Measurements from ENCODE around the gene ABCA6. TPM values are rescaled to one million over a fixed set of nuclear protein-coding genes. Genes with fewer than 3 reads are reported as not detected.

ABCA6 gene
- total and polyA plus RNA-seq, 9 of the 15 experiments (the other 6 are each of a cell fraction or from before 2014, with no cell fraction given), result 0.06 to 0.73 (median 0.15) TPM

GRCh38 chr17:69103557-69104233, 38.0 kb downstream of the ABCA6 start (continued):
- TF ChIP-seq RREB1 (CRISPR knock-in tag; IDR thresholded peaks at IDR 0.05) (no peak), LARP7 (IDR thresholded peaks at IDR 0.05) (no peak), RUNX1 (IDR thresholded peaks at IDR 0.05; ENCODE audit: low read depth) (no peak), CREB3L1 (IDR thresholded peaks at IDR 0.05; ENCODE audit: borderline replicate concordance, low read depth) (no peak), EP300 (IDR thresholded peaks at IDR 0.05; ENCODE audit: low read length) (peak; percentile 94), ZNF518B (CRISPR knock-in tag; IDR thresholded peaks at IDR 0.05) (no peak), TEAD2 (tag; IDR thresholded peaks at IDR 0.05) (no peak), NR1H2 (CRISPR knock-in tag; IDR thresholded peaks at IDR 0.05) (no peak), SMC3 (conservative IDR thresholded peaks at IDR 0.05; ENCODE audit: insufficient read depth, low read depth, low read length) (no peak), KDM4B (IDR thresholded peaks at IDR 0.05; ENCODE audit: borderline replicate concordance in 2 of 2, low read depth in 1 of 2) (no peak), SRSF3 (IDR thresholded peaks at IDR 0.05; ENCODE audit: insufficient read depth, low read length) (no peak), KLF10 (CRISPR knock-in tag; IDR thresholded peaks at IDR 0.05) (no peak), RBM39 (optimal IDR thresholded peaks at IDR 0.05; ENCODE audit: low read depth, low read length) (no peak), ZNF217 (CRISPR knock-in tag; IDR thresholded peaks at IDR 0.05) (no peak), SMAD4 (CRISPR knock-in tag; conservative IDR thresholded peaks at IDR 0.05) (peak; percentile 47), CBFA2T2 (conservative IDR thresholded peaks at IDR 0.05) (peak; percentile 79), RBM17 (IDR thresholded peaks at IDR 0.05; ENCODE audit: borderline replicate concordance, low read depth, low read length) (no peak), SREBF2 (CRISPR knock-in tag; IDR thresholded peaks at IDR 0.05) (no peak), CCAR2 (IDR thresholded peaks at IDR 0.05; ENCODE audit: low read depth, low read length) (no peak)

Measured in K562 (cell line).